ENCODE data around the gene KMT2E. TPM values are rescaled to one million over a fixed set of nuclear protein-coding genes. Genes with fewer than 3 reads are reported as not detected.
"Not testable (repeated sequence)": the region's sequence is repeated elsewhere in the genome, so short reads cannot be mapped to it uniquely, and the experiment has no call there.

KMT2E gene
- total RNA-seq, 2 experiments from 2014 or later: 295 to 296 TPM

DNA sequence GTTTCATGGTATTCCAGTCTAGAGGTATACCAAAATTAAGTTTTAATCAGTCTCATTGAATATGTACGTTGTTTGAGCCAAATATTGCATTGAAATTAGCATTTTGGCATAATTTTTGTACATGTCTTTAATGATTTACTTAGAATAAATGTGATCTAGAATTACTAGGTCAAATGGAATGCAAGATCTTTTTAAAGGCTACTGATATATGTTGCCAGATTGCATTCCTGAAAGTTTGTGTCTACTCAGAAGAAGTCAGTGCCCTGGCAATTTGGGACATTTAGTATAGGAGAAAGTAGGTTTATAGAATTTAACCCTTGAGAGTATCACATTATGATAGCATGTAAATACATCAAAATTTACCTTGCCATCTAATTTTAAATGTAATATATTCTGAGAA, 32.4 kb downstream of the KMT2E start:
- POLR2A ChIA-PET: interaction anchor here (1.0 to 2.1 kb wide), 3 partner anchors 33 to 65 kb away, joined by 3 to 6 read pairs (median 3); partner anchors contain the start of gene KMT2E
- H3K27ac Mint-ChIP-seq: no peak overlapping the region
- no peak for ATAC-seq (ENCODE audit: poor library complexity)
- intact Hi-C loops (cut with DNase I, micrococcal nuclease): no loop called here
- no peak overlapping the region for H3K4me3 ChIP-seq (ENCODE audit: low read length)
- H3K36me3 ChIP-seq (ENCODE audit: insufficient read depth, low read length): peaks cover 82% of the 10 kb centered on the region
- no peak for DNase-seq
- TF ChIP-seq, protein P1, sequence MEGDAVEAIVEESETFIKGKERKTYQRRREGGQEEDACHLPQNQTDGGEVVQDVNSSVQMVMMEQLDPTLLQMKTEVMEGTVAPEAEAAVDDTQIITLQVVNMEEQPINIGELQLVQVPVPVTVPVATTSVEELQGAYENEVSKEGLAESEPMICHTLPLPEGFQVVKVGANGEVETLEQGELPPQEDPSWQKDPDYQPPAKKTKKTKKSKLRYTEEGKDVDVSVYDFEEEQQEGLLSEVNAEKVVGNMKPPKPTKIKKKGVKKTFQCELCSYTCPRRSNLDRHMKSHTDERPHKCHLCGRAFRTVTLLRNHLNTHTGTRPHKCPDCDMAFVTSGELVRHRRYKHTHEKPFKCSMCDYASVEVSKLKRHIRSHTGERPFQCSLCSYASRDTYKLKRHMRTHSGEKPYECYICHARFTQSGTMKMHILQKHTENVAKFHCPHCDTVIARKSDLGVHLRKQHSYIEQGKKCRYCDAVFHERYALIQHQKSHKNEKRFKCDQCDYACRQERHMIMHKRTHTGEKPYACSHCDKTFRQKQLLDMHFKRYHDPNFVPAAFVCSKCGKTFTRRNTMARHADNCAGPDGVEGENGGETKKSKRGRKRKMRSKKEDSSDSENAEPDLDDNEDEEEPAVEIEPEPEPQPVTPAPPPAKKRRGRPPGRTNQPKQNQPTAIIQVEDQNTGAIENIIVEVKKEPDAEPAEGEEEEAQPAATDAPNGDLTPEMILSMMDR (IDR thresholded peaks at IDR 0.05): no peak
- no peaks in the 10 kb centered on the region for H3K27me3 ChIP-seq (ENCODE audit: control insufficient read depth in 1 of 2, insufficient read depth in 2 of 2, low read length in 2 of 2)
- H3K36me3 Mint-ChIP-seq (ENCODE audit: low read depth): peaks cover 88% of the 10 kb centered on the region
- H3K4me1 ChIP-seq (ENCODE audit: insufficient read depth, low read length): peaks cover 20% of the 10 kb centered on the region
- no peak overlapping the region for H3K27ac ChIP-seq (ENCODE audit: low read depth in 1 of 2, low read length in 2 of 2)
- peak overlapping the region; percentile 20 for H3K4me3 Mint-ChIP-seq
- peaks cover 65% of the 10 kb centered on the region for H3K4me1 Mint-ChIP-seq (ENCODE audit: low read depth)
- H3K9me3 Mint-ChIP-seq: no peaks in the 10 kb centered on the region
- CTCF ChIA-PET: no interaction called here
- H3K9me3 ChIP-seq (ENCODE audit: control insufficient read depth in 1 of 2, insufficient read depth in 1 of 2, low read length in 2 of 2): no peaks in the 10 kb centered on the region
- no peaks in the 10 kb centered on the region for H3K27me3 Mint-ChIP-seq

DNA sequence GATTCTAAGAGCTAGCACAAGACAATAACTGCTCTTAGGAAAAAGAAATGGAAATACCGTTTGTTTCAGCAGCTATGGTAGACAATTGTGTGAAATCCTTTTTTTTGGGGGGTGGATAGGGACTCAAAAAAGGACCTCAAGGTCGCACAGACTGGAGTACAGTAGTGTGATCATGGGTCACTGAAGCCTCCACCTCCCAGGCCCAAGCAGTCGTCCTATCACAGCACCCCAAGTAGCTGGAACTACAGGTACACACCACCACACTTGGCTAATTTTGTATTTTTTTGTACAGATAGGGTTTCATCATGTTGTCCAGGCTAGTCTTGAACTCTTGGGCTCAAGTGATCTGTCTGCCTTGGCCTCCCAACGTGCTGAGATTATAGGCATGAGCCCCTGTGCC, 33.9 kb downstream of the KMT2E start:
- peaks cover 20% of the 10 kb centered on the region for H3K4me1 ChIP-seq (ENCODE audit: insufficient read depth, low read length)
- H3K27me3 ChIP-seq (ENCODE audit: control insufficient read depth in 1 of 2, insufficient read depth in 2 of 2, low read length in 2 of 2): no peaks in the 10 kb centered on the region
- no peak for ATAC-seq (ENCODE audit: poor library complexity)
- ChIA-PET POLR2A (interaction anchor here (2.0 to 2.2 kb wide), 3 partner anchors 34 to 67 kb away, joined by 6 to 8 read pairs (median 6); partner anchors contain the start of gene KMT2E), CTCF (interaction anchor here (0.5 to 2.4 kb wide), 2 partner anchors 66 to 93 kb away, joined by 3 to 8 read pairs; no protein-coding TSS in a partner anchor)
- H3K4me3 Mint-ChIP-seq: no peak overlapping the region
- no peak for DNase-seq
- intact Hi-C loops (cut with DNase I, micrococcal nuclease): no loop called here
- H3K27me3 Mint-ChIP-seq: no peaks in the 10 kb centered on the region
- TF ChIP-seq, protein P1 (IDR thresholded peaks at IDR 0.05): no peak
- H3K36me3 Mint-ChIP-seq (ENCODE audit: low read depth): peaks cover 84% of the 10 kb centered on the region
- H3K4me3 ChIP-seq (ENCODE audit: low read length): no peak overlapping the region
- H3K9me3 Mint-ChIP-seq: no peaks in the 10 kb centered on the region
- H3K4me1 Mint-ChIP-seq (ENCODE audit: low read depth): peaks cover 76% of the 10 kb centered on the region
- H3K27ac Mint-ChIP-seq: peak overlapping the region; percentile 12
- H3K27ac ChIP-seq (ENCODE audit: low read depth in 1 of 2, low read length in 2 of 2): no peak overlapping the region
- H3K36me3 ChIP-seq (ENCODE audit: insufficient read depth, low read length): peaks cover 80% of the 10 kb centered on the region
- no peaks in the 10 kb centered on the region for H3K9me3 ChIP-seq (ENCODE audit: control insufficient read depth in 1 of 2, insufficient read depth in 1 of 2, low read length in 2 of 2)

DNA sequence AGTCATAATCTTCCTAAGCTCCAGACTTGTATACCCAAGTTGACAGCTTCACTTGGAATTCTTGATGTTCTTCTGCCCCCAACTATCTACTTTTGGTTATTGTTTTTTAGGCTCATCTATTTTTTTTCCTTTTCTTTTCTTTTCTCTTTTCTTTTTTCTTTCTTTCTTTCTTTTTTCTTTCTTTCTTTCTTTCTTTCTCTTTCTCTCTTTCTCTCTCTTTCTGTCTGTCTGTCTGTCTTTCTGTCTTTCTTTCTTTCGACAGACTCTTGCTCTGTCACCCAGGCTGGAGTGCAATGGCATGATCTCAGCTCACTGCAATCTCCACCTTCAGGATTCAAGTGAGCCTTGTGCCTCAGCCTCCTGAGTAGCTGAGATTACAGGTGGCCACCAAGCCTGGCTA, 36.5 kb downstream of the KMT2E start:
- Mint-ChIP-seq H3K27me3 (no peaks in the 10 kb centered on the region), H3K27ac (peak overlapping the region; percentile 43), H3K4me1 (ENCODE audit: low read depth) (peaks cover 84% of the 10 kb centered on the region), H3K9me3 (no peaks in the 10 kb centered on the region), H3K36me3 (ENCODE audit: low read depth) (peaks cover 91% of the 10 kb centered on the region), H3K4me3 (no peak overlapping the region)
- H3K27me3 ChIP-seq (ENCODE audit: control insufficient read depth in 1 of 2, insufficient read depth in 2 of 2, low read length in 2 of 2): no peaks in the 10 kb centered on the region
- ChIA-PET CTCF (no interaction called here), POLR2A (interaction anchor here (0.7 to 1.3 kb wide), 3 partner anchors 36 to 1351 kb away, joined by 3 to 5 read pairs (median 5); no protein-coding TSS in a partner anchor)
- DNase-seq (no peak), ATAC-seq (ENCODE audit: poor library complexity) (no peak)
- no peak overlapping the region for H3K27ac ChIP-seq (ENCODE audit: low read depth in 1 of 2, low read length in 2 of 2)
- peaks cover 76% of the 10 kb centered on the region for H3K36me3 ChIP-seq (ENCODE audit: insufficient read depth, low read length)
- H3K9me3 ChIP-seq (ENCODE audit: control insufficient read depth in 1 of 2, insufficient read depth in 1 of 2, low read length in 2 of 2): no peaks in the 10 kb centered on the region
- intact Hi-C loops (cut with DNase I, micrococcal nuclease): loop anchor here in 1 of 2 experiments (5.0 kb wide), 1 partner anchor 33 kb away; no protein-coding TSS in a partner anchor
- TF ChIP-seq, protein P1 (IDR thresholded peaks at IDR 0.05): peak; percentile 17
- peaks cover 20% of the 10 kb centered on the region for H3K4me1 ChIP-seq (ENCODE audit: insufficient read depth, low read length)
- no peak overlapping the region for H3K4me3 ChIP-seq (ENCODE audit: low read length)

DNA sequence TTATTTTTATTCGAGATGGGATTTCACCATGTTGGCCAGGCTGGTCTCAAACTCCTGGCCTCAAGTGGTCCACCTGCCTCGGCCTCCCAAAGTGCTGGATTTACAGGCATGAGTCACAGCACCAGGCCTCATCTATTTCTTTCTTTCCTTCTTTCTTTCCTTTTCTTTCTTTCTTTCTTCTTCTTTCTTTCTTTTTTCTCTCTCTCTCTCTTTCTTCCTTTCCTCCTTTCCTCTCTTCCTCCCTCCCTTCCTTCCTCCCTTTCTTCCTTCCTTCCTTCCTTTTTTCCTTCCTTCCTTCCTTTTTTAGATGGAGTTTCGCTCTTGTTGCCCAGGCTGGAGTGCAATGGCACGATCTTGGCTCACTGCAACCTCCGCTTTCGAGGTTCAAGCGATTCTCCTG, 36.9 kb downstream of the KMT2E start:
- DNase-seq; CTCF ChIA-PET; H3K4me3 ChIP-seq (ENCODE audit: low read length); ATAC-seq (ENCODE audit: poor library complexity); H3K27me3 Mint-ChIP-seq; H3K4me3 Mint-ChIP-seq; H3K9me3 ChIP-seq (ENCODE audit: control insufficient read depth in 1 of 2, insufficient read depth in 1 of 2, low read length in 2 of 2); H3K9me3 Mint-ChIP-seq; H3K27me3 ChIP-seq (ENCODE audit: control insufficient read depth in 1 of 2, insufficient read depth in 2 of 2, low read length in 2 of 2); H3K27ac ChIP-seq (ENCODE audit: low read depth in 1 of 2, low read length in 2 of 2): not testable (repeated sequence)
- peaks cover 20% of the 10 kb centered on the region for H3K4me1 ChIP-seq (ENCODE audit: insufficient read depth, low read length)
- Mint-ChIP-seq H3K4me1 (ENCODE audit: low read depth) (peaks cover 84% of the 10 kb centered on the region), H3K27ac (peak overlapping the region; percentile 43), H3K36me3 (ENCODE audit: low read depth) (peaks cover 91% of the 10 kb centered on the region)
- peaks cover 76% of the 10 kb centered on the region for H3K36me3 ChIP-seq (ENCODE audit: insufficient read depth, low read length)
- intact Hi-C loops (cut with DNase I, micrococcal nuclease): loop anchor here in 1 of 2 experiments (5.0 kb wide), 1 partner anchor 34 kb away; no protein-coding TSS in a partner anchor
- POLR2A ChIA-PET: interaction anchor here (0.7 to 1.1 kb wide), 2 partner anchors 69 to 1350 kb away, joined by 5 read pairs; no protein-coding TSS in a partner anchor
